GM19025 (cell line): Measurements from ENCODE around the gene FDX1.

ENCODE experiments used
- ATAC-seq: cut with Tn5 transposase; IDR thresholded peaks from one replicate; pipeline ENCODE4 v1.9.1; 2021; ENCODE audit warnings: mild to moderate bottlenecking, low read depth, moderate library complexity; ENCODE audit not compliant: unreplicated experiment

The FDX1 gene

GRCh38 chr11:110430267-110431050 is 711 bp downstream of the FDX1 start:
- peak; percentile 32 for ATAC-seq

- ATAC-seq = no peak
These were observed 1.4 kb downstream of the FDX1 start for GRCh38 chr11:110431051-110431672.

GRCh38 chr11:110431674-110432073 is 1.9 kb downstream of the FDX1 start:
- ATAC-seq = no peak

GRCh38 chr11:110432713-110433392 is 3.1 kb downstream of the FDX1 start:
- ATAC-seq = no peak

- no peak for ATAC-seq
These were observed 3.9 kb downstream of the FDX1 start for GRCh38 chr11:110433393-110434333.

- peak; percentile 15 for ATAC-seq
These were observed 5.4 kb downstream of the FDX1 start for GRCh38 chr11:110434952-110435779.

GRCh38 chr11:110435780-110436717 is 6.3 kb downstream of the FDX1 start:
- peak; percentile 55 for ATAC-seq

GRCh38 chr11:110438017-110438416 is 8.3 kb downstream of the FDX1 start:
- ATAC-seq = no peak

- ATAC-seq = no peak
These were observed 15.7 kb downstream of the FDX1 start for GRCh38 chr11:110445437-110445836.

GRCh38 chr11:110446061-110446460 is 16.3 kb downstream of the FDX1 start:
- ATAC-seq = no peak

GRCh38 chr11:110446594-110446993 is 16.8 kb downstream of the FDX1 start:
- no peak for ATAC-seq

GRCh38 chr11:110447343-110447742 is 17.6 kb downstream of the FDX1 start:
- ATAC-seq = no peak

GRCh38 chr11:110447897-110448745 is 18.4 kb downstream of the FDX1 start:
- ATAC-seq = no peak

- no peak for ATAC-seq
These were observed 20.5 kb downstream of the FDX1 start for GRCh38 chr11:110450246-110450645.

GRCh38 chr11:110452720-110453119 is 23.0 kb downstream of the FDX1 start:
- ATAC-seq = no peak

GRCh38 chr11:110453684-110454354 is 24.1 kb downstream of the FDX1 start:
- ATAC-seq = peak; percentile 71

- ATAC-seq = no peak
These were observed 24.9 kb downstream of the FDX1 start for GRCh38 chr11:110454609-110455008.
